Heart left ventricle (tissue), 16 donors: Measurements from ENCODE around the gene DUSP22. TPM values are rescaled to one million over a fixed set of nuclear protein-coding genes. Genes with fewer than 3 reads are reported as not detected.

Experiments used
- ATAC-seq, 4 donors: fragments of 200-7000 bp; cut with Tn5 transposase; one replicate each; pipeline ENCODE4 v1.9.1; 2020 to 2022; ENCODE audit warnings: moderate library complexity in 4 of 4, mild to moderate bottlenecking in 3 of 4, moderate number of reproducible peaks in 1 of 4
- DNase-seq, 5 donors: peaks; one replicate each; pipeline ENCODE4 v3.0.0-alpha.2; 2020
- H3K27ac ChIP-seq, 12 donors: fragments of 200-600 bp; sonication (generic) in 4 of 12; one replicate each; pipeline versions ENCODE4 v1.5.0 to v1.8.0; 2016 to 2022; ENCODE audit warnings: mild to moderate bottlenecking in 2 of 12
- H3K27me3 ChIP-seq, 9 donors: fragments of 200-600 bp; sonication (generic) in 2 of 9; one replicate each; pipeline versions ENCODE4 v1.5.1 to v1.8.0; 2016 to 2022; ENCODE audit warnings: mild to moderate bottlenecking in 3 of 9
- H3K36me3 ChIP-seq, 9 donors: fragments of 200-600 bp; sonication (generic) in 2 of 9; one replicate each; pipeline versions ENCODE4 v1.5.0 to v1.8.0; 2018 to 2022; ENCODE audit warnings: mild to moderate bottlenecking in 2 of 9
- H3K4me1 ChIP-seq, 12 donors: fragments of 200-600 bp; sonication (generic) in 4 of 12; one replicate each; pipeline versions ENCODE4 v1.5.0 to v1.8.0; 2016 to 2022; ENCODE audit warnings: mild to moderate bottlenecking in 3 of 12
- H3K4me3 ChIP-seq, 12 donors: fragments of 200-600 bp; sonication (generic) in 4 of 12; one replicate each; pipeline versions ENCODE4 v1.5.0 to v1.8.0; 2017 to 2022; ENCODE audit warnings: mild to moderate bottlenecking in 9 of 12, moderate library complexity in 4 of 12
- H3K9me3 ChIP-seq, 12 donors: fragments of 200-600 bp; sonication (generic) in 4 of 12; one replicate each; pipeline versions ENCODE4 v1.5.0 to v1.8.0; 2016 to 2022; ENCODE audit warnings: mild to moderate bottlenecking in 1 of 12
- POLR2A ChIP-seq, 2 donors: fragments of 450-650 bp; IDR thresholded peaks; one replicate each; pipeline ENCODE4 v1.6.1; 2017; ENCODE audit warnings: antibody characterized with exemption in 2 of 2, mild to moderate bottlenecking in 2 of 2, moderate library complexity in 2 of 2
- WGBS, 4 donors: extraction: QIAGEN DNeasy Blood & Tissue Kit in 2 of 4; methylation state at CpG; one replicate each; pipeline versions ENCODE4 v1.1.5 to v1.1.7; 2013 to 2018; 5-methylcytosine and 5-hydroxymethylcytosine counted together
- intact Hi-C, 10 donors: fragments of 100-400 bp; cut with DNase I; formaldehyde crosslinking; loops; one replicate each; pipeline versions ENCODE4 v1.11.1 to v1.14.2; 2022
- polyA plus RNA-seq, 2 donors: library from polyadenylated mRNA; stranded (reverse); fragments of 200-250 nt; gene quantifications; one replicate each; pipeline ENCODE4 v1.2.3, GENCODE V29; 2013
- total RNA-seq, 9 donors: library from RNA; depleted of rRNA in 2 of 9; stranded (reverse); fragments of >200 nt in 2 of 9; fragmentation: NEBNext Ultra II Directional in 3 of 9; extraction: Animal tissue kit (Norgen Biotek cat#: 25700) in 3 of 9; gene quantifications; one replicate each; pipeline versions ENCODE4 v1.1.0 to v1.2.4, GENCODE V29; 2016 to 2023
- TF ChIP-seq, protein P1 (sequence below), 12 donors: fragments of 200-600 bp; sonication (generic) in 4 of 12; IDR thresholded peaks; one replicate each; pipeline versions ENCODE4 v1.5.0 to v1.8.0; 2018 to 2022; ENCODE audit warnings: antibody characterized with exemption in 12 of 12, mild to moderate bottlenecking in 5 of 12
- donor health status: ischemic (EF 13 %, LVEDD 7.1; RV severe dilation, severe dysfunction).
- donor health status: healthy with polysubstance abuse.
- donor health status: DM: no; HTN: yes; CAD: no.
- donor health status: DM: no; HTN: no; CAD: no.
- donor health status: ischemic (EF 25% LVEDD 6.9; RV normal size, moderate dysfunction).
- donor health status: ischemic (EF 25% LVEDD 5.7; RV mildly dilated, moderate dysfunction).
- donor health status: healthy.
- donor health status: DM: yes; HTN: yes; CAD: no.
- donor health status: ischemic (EF 35%, LVEDD 5.7; RV mildly dilated, moderate dysfunction).
- donor health status: nonischemic (EF 11% LVEDD 7.7; RV severe dilation, severe dysfunction).
- donor health status: DM: yes; HTN: yes; CAD: no.
- donor health status: PGD.
- donor health status: ischemic (EF 29% LVEDD 5.4; RV normal size, mild dysfunction).
- donor health status: nonischemic (EF 23%, LVEDD 6.1; RV moderate dilation, normal function).

The DUSP22 gene
- total and polyA plus RNA-seq, 11 donors = 33.4 to 79.9 (median 48.2) TPM

DNA sequence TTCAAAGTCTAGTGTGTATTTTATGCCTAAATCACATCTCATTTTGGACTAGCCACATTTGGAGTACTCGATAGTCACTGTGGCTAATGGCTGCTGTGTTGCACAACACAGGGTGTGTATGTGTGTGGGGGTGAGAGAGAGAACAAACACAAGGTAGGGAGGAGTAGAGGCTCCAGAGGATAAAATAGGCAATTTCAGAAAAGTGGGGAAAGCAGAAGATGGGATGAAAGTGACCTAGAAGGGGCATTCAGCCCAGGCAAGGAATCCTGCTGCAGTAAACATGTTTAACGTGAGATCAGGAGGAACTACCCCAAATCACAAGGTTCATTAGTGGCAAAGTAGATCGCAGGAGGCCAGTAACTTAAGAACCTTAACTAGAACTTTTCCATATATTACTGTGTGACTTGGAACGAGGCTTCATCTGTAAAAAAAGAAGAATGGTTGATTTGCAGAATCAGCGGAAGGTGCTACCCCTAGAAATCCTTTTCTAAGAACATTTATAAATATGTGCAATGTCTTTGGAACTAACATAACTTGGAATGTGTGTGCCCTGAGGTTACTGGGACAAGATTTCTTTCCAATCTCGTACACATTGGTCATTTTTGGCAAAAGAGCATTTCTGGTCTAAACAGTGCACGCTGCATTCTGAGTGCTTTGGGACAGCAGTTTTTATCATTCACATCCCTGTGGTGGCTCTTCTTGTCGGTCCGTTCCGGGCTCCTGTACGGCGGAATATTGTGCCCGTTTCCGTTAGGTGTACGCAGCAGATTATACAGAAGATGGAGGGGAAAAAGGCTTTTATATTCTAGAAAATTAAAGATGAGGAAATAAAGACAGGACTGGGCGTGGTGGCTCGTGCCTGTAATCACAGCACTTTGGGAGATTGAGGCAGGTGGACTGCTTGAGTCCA is 2.6 kb downstream of the DUSP22 start:
- H3K27me3 ChIP-seq = no peaks in the 10 kb centered on the region
- no peaks in the 10 kb centered on the region for H3K9me3 ChIP-seq
- no peak for ATAC-seq
- peaks cover 0 to 86% (median 42%) of the 10 kb centered on the region in 12 donors for H3K4me1 ChIP-seq
- H3K4me3 ChIP-seq = no peak overlapping the region
- no peaks in the 10 kb centered on the region for H3K36me3 ChIP-seq
- intact Hi-C loops = loop anchor here in 3 of 10 donors (5.0 kb wide), 3 partner anchors 42 to 422 kb away; no protein-coding TSS in a partner anchor
- no peak for TF ChIP-seq POLR2A (IDR thresholded peaks at IDR 0.05)
- WGBS, 4 donors = 84 to 87% (median 86%) methylated on average over 17 of the region's 17 CpGs
- no peak overlapping the region for H3K27ac ChIP-seq
- no peak for DNase-seq

DNA sequence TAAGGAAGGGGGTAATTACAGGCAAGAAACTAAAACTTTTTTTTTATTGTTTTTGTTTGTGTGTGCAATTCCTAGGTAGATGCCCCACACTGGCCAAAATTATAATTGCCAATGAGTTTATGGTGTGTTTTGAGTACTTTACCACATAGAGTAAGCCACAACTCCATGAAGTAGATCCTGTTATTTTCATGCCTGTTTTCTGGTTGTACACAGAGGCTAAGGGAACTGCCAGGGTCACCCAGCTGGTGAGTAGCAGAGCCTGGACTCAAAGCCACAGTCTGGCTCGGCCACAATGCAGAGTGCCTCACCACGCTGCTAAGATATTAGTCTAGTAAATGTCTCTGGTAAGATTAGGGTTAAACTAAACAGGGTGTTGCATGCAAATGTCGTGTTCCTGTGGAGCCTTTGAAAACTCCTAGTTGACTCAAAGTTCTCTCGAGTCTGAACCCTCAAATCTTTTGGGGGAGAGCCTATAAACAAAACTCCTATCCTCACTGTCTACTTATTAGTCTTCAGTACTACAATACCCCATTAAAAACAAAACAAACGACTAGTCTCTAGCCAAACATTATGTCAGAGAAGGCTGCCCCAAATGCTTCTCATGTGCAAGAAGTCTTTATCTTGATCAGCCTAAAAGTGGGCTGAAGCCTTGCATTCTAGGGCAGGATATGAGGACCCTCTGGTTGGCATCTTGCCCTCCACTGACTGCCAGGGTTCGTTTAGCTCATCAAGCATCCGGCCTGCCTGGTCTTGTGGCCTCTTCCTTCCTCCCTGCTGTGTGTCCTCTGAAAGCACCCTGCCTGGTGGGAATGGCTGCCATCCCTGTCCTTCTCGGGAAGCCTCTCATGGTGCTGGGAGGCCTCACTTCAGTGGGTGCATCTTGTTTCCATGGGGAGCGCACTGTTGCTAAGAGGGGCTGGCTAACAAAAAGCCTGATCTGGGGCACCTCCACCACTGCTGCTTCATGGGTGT is 4.2 kb downstream of the DUSP22 start:
- H3K27me3 ChIP-seq = no peaks in the 10 kb centered on the region
- H3K4me1 ChIP-seq = peaks cover 0 to 79% (median 40%) of the 10 kb centered on the region in 12 donors
- no peak for TF ChIP-seq POLR2A (IDR thresholded peaks at IDR 0.05)
- TF ChIP-seq, protein P1, sequence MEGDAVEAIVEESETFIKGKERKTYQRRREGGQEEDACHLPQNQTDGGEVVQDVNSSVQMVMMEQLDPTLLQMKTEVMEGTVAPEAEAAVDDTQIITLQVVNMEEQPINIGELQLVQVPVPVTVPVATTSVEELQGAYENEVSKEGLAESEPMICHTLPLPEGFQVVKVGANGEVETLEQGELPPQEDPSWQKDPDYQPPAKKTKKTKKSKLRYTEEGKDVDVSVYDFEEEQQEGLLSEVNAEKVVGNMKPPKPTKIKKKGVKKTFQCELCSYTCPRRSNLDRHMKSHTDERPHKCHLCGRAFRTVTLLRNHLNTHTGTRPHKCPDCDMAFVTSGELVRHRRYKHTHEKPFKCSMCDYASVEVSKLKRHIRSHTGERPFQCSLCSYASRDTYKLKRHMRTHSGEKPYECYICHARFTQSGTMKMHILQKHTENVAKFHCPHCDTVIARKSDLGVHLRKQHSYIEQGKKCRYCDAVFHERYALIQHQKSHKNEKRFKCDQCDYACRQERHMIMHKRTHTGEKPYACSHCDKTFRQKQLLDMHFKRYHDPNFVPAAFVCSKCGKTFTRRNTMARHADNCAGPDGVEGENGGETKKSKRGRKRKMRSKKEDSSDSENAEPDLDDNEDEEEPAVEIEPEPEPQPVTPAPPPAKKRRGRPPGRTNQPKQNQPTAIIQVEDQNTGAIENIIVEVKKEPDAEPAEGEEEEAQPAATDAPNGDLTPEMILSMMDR (IDR thresholded peaks at IDR 0.05) = no peak
- H3K9me3 ChIP-seq = no peaks in the 10 kb centered on the region
- DNase-seq (peak; percentile 44 to 76 (median 66)), ATAC-seq (no peak)
- peak overlapping the region in 8 of 12 donors; percentile 2 to 71 (median 10) for H3K27ac ChIP-seq
- H3K4me3 ChIP-seq = no peak overlapping the region
- 42 to 51% (median 47%) methylated on average over 9 of the region's 9 CpGs for WGBS, 4 donors
- no peaks in the 10 kb centered on the region for H3K36me3 ChIP-seq
- intact Hi-C loops = no loop called here

DNA sequence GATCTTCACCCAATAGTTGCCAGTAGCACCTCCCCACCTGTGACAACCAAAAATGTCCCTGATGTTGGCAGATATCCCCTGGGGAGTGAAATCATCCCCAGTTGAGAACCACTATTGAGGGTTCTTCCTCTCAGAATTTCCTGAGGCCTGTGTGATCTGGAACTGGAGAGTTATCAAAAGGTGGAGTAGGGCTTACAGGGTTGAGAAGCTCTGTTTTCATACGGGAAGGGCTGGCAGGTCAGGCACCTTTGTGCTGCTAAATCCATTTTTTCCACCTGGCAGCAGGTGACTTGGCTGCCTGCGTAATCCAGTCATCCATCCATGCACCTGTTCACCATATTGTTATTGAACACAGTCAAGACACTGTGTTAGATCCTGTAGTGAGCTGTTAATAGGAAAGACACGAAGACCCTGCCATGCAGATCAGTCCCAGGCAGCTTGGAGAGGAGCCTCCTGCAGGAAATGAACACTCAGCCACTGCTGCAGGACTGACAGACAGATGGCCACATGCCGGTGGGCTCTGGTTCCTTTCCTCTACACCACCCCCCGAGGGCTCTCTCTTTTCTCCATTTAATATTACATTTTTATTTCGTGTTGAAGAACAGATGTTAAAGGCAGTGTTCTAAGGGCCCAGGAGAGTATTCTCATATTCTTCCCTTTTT is 5.4 kb downstream of the DUSP22 start:
- WGBS, 4 donors = 56 to 58% (median 57%) methylated on average over 6 of the region's 6 CpGs
- DNase-seq = no peak
- Histone ChIP-seq H3K27ac (peak overlapping the region in 7 of 12 donors; percentile 3 to 71 (median 20)), H3K4me1 (peaks cover 0 to 77% (median 38%) of the 10 kb centered on the region in 12 donors), H3K9me3 (no peaks in the 10 kb centered on the region), H3K36me3 (peaks cover 0 to 5% (median 0%) of the 10 kb centered on the region in 9 donors), H3K27me3 (no peaks in the 10 kb centered on the region), H3K4me3 (no peak overlapping the region)
- intact Hi-C loops = no loop called here
- ATAC-seq = no peak
- TF ChIP-seq, protein P1 (IDR thresholded peaks at IDR 0.05) = no peak
- TF ChIP-seq POLR2A (IDR thresholded peaks at IDR 0.05) = no peak
